ENCODE results near the gene HPN. TPM values are rescaled to one million over a fixed set of nuclear protein-coding genes. Genes with fewer than 3 reads are reported as not detected.
"Not testable (repeated sequence)": the region's sequence is repeated elsewhere in the genome, so short reads cannot be mapped to it uniquely, and the experiment has no call there.

HPN gene
- total RNA-seq, 2 experiments from 2014 or later: 0.11 TPM; not detected in 1

- no peaks in the 10 kb centered on the region for H3K27me3 Mint-ChIP-seq
- CTCF ChIA-PET: interaction anchor here (0.8 to 1.7 kb wide), 6 partner anchors 9 to 57 kb away, joined by 3 to 7 read pairs (median 4); no protein-coding TSS in a partner anchor
These were observed 59.3 kb downstream of the HPN start for GRCh38 chr19:35100588-35101533.

GRCh38 chr19:35101949-35102348 lies 60.4 kb downstream of the HPN start:
- CTCF ChIA-PET; H3K36me3 Mint-ChIP-seq (ENCODE audit: low read depth); H3K4me3 Mint-ChIP-seq; H3K9me3 Mint-ChIP-seq; H3K27me3 Mint-ChIP-seq; H3K4me1 Mint-ChIP-seq (ENCODE audit: low read depth); ATAC-seq; DNase-seq; POLR2A ChIA-PET; H3K27ac Mint-ChIP-seq; intact Hi-C loops (cut with micrococcal nuclease): not testable (repeated sequence)

More at GRCh38 chr19:35100588-35101533, 59.3 kb downstream of the HPN start:
- DNase-seq: no peak
- no peaks in the 10 kb centered on the region for H3K4me1 Mint-ChIP-seq (ENCODE audit: low read depth)
- POLR2A ChIA-PET: no interaction called here
- intact Hi-C loops (cut with micrococcal nuclease): no loop called here
- TF ChIP-seq CTCF (IDR thresholded peaks at IDR 0.05): no peak
- no peaks in the 10 kb centered on the region for H3K9me3 Mint-ChIP-seq
- H3K36me3 Mint-ChIP-seq (ENCODE audit: low read depth): no peaks in the 10 kb centered on the region
- no peak overlapping the region for H3K4me3 Mint-ChIP-seq
- H3K27ac Mint-ChIP-seq: no peak overlapping the region
- no peak for ATAC-seq

- POLR2A ChIA-PET; DNase-seq; H3K4me1 Mint-ChIP-seq (ENCODE audit: low read depth); H3K4me3 Mint-ChIP-seq; H3K36me3 Mint-ChIP-seq (ENCODE audit: low read depth); H3K9me3 Mint-ChIP-seq; ATAC-seq; H3K27me3 Mint-ChIP-seq; intact Hi-C loops (cut with micrococcal nuclease); H3K27ac Mint-ChIP-seq: not testable (repeated sequence)
- CTCF ChIA-PET: interaction anchor here (1.1 kb wide), 1 partner anchor 11 kb away, joined by 3 read pairs; no protein-coding TSS in a partner anchor
These were observed 62.1 kb downstream of the HPN start for GRCh38 chr19:35103614-35104013.

GRCh38 chr19:35104361-35104760 lies 62.8 kb downstream of the HPN start:
- intact Hi-C loops (cut with micrococcal nuclease): no loop called here
- ATAC-seq: no peak
- Mint-ChIP-seq H3K27me3 (no peaks in the 10 kb centered on the region), H3K9me3 (peaks cover 8% of the 10 kb centered on the region), H3K4me1 (ENCODE audit: low read depth) (peaks cover 8% of the 10 kb centered on the region), H3K4me3 (no peak overlapping the region), H3K36me3 (ENCODE audit: low read depth) (no peaks in the 10 kb centered on the region), H3K27ac (no peak overlapping the region)
- TF ChIP-seq CTCF (IDR thresholded peaks at IDR 0.05): no peak
- ChIA-PET POLR2A (no interaction called here), CTCF (interaction anchor here (1.1 kb wide), 1 partner anchor 10 kb away, joined by 3 read pairs; no protein-coding TSS in a partner anchor)
- DNase-seq: no peak

- Mint-ChIP-seq H3K9me3 (peaks cover 8% of the 10 kb centered on the region), H3K27me3 (no peaks in the 10 kb centered on the region), H3K4me1 (ENCODE audit: low read depth) (peaks cover 8% of the 10 kb centered on the region), H3K36me3 (ENCODE audit: low read depth) (no peaks in the 10 kb centered on the region), H3K27ac (no peak overlapping the region), H3K4me3 (no peak overlapping the region)
- ChIA-PET POLR2A (no interaction called here), CTCF (no interaction called here)
- DNase-seq: no peak
- intact Hi-C loops (cut with micrococcal nuclease): no loop called here
- no peak for ATAC-seq
- TF ChIP-seq CTCF (IDR thresholded peaks at IDR 0.05): no peak
These were observed 63.5 kb downstream of the HPN start for GRCh38 chr19:35105047-35105410.

All from activated CD8-positive, alpha-beta T cell treated with anti-CD3 and anti-CD28 coated beads for 36 hours (primary cell).